Stimulated activated CD8-positive, alpha-beta memory T cell treated with anti-CD3 and anti-CD28 coated beads, Interleukin-12 subunit alpha, Interleukin-12 subunit beta, amount 100 ng/mL, for 1 hour (primary cell): ENCODE data around the gene RSU1.
"Not testable (repeated sequence)": the region's sequence is repeated elsewhere in the genome, so short reads cannot be mapped to it uniquely, and the experiment has no call there.

Experiments used
- DNase-seq: peaks from one replicate; pipeline ENCODE4 v3.0.0-alpha.2; 2020; ENCODE audit warnings: low read depth

RSU1 gene

GRCh38 chr10:16817125-16818019 is at the start of gene RSU1:
Gene RSU1 (minus strand): TSS chr10:16817424. CDS start chr10:16817081, 343 bp downstream.
- peak; percentile 100 for DNase-seq

- no peak for DNase-seq
These were observed 49.5 kb upstream of the RSU1 start for GRCh38 chr10:16866541-16867275.

GRCh38 chr10:16865766-16866165 is 48.5 kb upstream of the RSU1 start:
- DNase-seq = no peak

- DNase-seq = no peak
These were observed 46.5 kb upstream of the RSU1 start for GRCh38 chr10:16863766-16864165.

- DNase-seq = no peak
These were observed 40.2 kb upstream of the RSU1 start for GRCh38 chr10:16857419-16857818.

GRCh38 chr10:16856567-16856966 is 39.3 kb upstream of the RSU1 start:
- DNase-seq = no peak

GRCh38 chr10:16856092-16856491 is 38.9 kb upstream of the RSU1 start:
- DNase-seq = no peak

GRCh38 chr10:16854623-16855022 is 37.4 kb upstream of the RSU1 start:
- no peak for DNase-seq

GRCh38 chr10:16853809-16854208 is 36.6 kb upstream of the RSU1 start:
- DNase-seq = no peak

- no peak for DNase-seq
These were observed 36.0 kb upstream of the RSU1 start for GRCh38 chr10:16853201-16853600.

GRCh38 chr10:16852624-16853023 is 35.4 kb upstream of the RSU1 start:
- DNase-seq = no peak

- DNase-seq = no peak
These were observed 31.4 kb upstream of the RSU1 start for GRCh38 chr10:16848562-16849154.

- no peak for DNase-seq
These were observed 30.4 kb upstream of the RSU1 start for GRCh38 chr10:16847644-16848043.

- no peak for DNase-seq
These were observed 28.0 kb upstream of the RSU1 start for GRCh38 chr10:16845248-16845647.

GRCh38 chr10:16843252-16843870 is 26.1 kb upstream of the RSU1 start:
- DNase-seq = no peak

GRCh38 chr10:16835228-16835627 is 18.0 kb upstream of the RSU1 start:
- DNase-seq = no peak

- no peak for DNase-seq
These were observed 15.3 kb upstream of the RSU1 start for GRCh38 chr10:16832351-16833080.

GRCh38 chr10:16828701-16829175 is 11.5 kb upstream of the RSU1 start:
- DNase-seq = no peak

GRCh38 chr10:16828114-16828568 is 10.9 kb upstream of the RSU1 start:
- DNase-seq = peak; percentile 52

- not testable (repeated sequence) for DNase-seq
These were observed 10.2 kb upstream of the RSU1 start for GRCh38 chr10:16827474-16827873.

GRCh38 chr10:16822726-16823360 is 5.6 kb upstream of the RSU1 start:
- no peak for DNase-seq
